GM21723 (cell line): ENCODE data around the gene ACO1.

ENCODE experiments used
- ATAC-seq: cut with Tn5 transposase; IDR thresholded peaks from one replicate; pipeline ENCODE4 v1.9.1; 2021; ENCODE audit warnings: mild to moderate bottlenecking, moderate library complexity; ENCODE audit not compliant: unreplicated experiment

ACO1 gene

DNA sequence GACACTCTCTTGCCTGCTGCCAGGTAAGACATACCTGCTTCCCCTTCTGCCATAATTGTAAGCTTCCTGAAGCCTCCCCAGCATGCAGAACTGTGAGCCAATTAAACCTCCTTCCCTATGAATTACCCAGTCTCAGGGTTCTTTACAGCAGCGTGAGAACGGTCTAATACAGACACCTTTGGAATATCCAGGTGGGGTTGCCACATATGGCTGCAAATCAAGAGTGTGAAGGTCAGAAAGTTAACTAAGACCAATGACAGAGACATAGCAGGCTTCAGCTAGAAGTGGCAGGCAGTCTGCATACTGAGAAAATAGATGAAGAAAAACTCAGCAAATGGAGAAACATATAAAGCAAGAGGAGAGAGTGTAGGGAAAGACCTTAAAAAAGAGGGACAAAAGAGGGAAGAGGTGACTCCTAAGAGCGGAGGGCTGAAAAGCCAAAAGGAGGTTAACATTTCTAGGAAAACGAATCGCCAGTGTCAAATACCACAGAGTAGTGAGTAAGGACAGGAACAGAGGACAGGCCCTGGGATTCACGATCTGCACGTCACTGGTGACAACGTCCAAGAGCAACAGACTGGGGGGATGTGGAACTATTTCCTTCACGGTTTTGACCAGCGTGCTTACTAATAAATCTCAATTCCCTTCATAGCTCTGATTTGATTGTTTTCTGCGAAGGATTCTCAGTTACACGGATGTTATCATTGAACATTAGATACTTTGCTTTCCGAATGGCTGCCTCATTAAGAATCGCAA is 1.7 kb upstream of the ACO1 start:
- no peak for ATAC-seq

DNA sequence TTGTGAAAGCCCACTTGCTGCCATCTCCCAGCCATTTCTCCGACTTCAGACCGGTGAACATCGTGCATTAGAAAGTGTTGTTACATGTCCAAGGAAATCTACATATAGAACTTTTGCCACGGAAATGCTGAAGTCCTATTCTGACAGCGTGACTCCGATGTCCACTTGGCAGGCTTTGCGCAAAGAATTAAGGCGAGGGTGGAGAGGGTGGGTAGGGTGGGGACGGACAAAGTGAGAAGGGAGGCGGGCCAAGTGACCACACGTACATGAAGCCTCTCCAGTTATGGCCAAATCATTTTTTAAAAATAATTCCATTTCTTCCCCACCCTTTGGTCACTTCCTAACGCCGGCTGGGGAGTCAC is 460 bp upstream of the ACO1 start:
- no peak for ATAC-seq

DNA sequence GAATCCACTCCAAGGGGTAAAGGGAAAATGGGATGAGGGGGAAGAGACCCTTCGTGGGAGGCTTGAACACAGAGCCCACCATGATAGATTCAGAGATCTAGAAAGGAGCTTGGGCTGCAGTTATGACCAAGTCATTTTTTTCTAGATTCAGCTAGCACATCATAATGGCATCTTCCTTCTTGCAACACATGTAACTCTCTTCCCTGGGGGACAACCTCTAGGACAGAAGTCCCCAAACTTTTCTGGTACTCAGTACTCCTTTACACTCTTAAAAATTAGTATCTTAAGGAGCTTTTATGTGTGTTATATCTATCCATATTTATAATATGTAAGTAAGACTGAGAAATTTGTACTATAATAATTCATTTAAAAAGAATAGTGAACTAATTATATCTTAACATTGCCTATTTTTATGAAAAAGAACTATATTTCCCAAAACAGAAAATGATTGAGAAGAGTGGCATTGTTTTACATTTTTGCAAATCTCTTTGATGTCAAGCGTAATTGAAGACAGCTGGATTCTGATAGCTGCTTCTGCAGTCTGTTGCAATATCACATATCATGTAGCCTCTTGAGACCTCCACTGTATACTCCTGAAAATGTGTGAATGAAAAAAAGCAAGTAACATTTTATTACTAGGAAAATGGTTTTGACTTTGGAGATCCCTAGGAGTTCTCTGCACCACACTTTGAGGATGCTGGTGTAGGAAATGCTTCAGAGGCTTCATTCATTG is 875 bp downstream of the ACO1 start:
- ATAC-seq, result no peak

DNA sequence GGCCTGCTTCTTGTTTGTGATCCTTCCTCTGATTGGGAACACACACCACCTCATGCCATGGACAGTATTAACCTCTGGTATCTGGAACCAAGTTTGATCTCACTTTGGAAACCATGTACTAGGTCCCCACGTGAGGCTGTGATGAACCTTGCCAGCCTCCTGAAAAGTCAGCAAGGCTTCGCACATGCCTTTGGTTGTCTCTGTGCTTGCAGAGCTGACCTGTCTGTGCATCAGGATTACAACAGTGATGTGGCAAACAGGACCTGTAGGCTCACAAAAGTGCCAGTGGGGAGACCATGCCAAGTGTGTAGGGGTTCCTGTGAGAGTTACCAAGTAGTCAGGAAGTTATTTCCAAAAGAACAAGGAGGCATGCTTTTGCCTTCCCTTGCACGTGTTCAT is 1.4 kb downstream of the ACO1 start:
- ATAC-seq, result no peak

DNA sequence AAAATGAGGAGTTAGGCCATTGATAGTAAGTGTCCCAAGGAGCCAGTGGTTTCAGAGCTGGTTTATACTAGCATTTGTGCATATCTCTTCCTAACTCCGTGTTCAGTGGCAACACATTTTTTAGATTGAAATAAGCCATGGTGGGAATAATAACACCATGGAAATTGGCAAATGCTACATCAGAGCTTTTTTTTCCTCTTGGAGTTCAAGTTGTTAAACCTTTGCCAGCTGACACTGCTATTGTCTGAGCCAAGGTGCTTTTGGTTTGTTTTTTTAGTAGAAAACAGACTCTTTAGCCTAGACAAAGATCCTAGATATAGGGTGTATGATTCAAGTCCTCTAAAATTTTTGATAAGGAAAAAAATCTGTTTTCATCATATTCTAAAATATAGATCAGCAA is 2.8 kb downstream of the ACO1 start:
- ATAC-seq, result no peak

DNA sequence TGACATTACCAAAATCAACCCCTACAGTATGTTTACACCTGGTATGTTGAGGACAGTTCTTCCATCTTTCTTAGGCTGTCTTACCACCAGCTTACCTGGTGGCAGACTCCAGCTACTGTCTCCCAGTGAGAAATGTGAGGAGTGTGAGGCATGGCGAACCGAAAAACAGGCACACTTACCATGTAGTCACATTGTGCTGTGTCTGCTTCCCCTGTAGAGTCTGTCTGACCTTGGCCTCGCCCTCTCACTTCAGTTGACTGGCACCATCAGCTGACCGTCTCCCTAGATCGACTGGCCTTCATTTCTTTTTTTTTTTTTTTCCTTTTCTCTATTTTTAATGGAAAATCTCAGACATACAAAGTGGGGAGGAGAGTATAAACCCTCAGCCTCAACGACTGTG is 4.9 kb downstream of the ACO1 start:
- ATAC-seq, result no peak

DNA sequence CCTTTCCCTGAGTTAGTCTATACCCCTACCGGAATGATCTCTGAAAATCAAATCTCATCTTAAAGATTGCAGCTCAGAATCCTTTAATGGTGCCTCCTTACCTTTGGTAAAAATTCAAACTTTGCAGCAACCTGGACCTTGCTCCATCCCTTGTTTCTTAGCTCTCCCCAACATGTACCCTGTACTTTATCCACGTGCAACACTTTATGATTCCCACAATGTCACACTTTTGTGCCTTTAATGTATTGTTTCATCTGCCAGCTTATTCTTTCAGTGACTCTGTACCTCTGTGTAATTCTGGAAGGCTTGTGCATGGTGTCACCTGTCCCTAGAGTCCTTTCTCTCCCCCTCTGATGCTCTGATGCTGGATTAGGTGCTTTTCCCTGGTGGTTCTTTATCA is 9.5 kb downstream of the ACO1 start:
- no peak for ATAC-seq

DNA sequence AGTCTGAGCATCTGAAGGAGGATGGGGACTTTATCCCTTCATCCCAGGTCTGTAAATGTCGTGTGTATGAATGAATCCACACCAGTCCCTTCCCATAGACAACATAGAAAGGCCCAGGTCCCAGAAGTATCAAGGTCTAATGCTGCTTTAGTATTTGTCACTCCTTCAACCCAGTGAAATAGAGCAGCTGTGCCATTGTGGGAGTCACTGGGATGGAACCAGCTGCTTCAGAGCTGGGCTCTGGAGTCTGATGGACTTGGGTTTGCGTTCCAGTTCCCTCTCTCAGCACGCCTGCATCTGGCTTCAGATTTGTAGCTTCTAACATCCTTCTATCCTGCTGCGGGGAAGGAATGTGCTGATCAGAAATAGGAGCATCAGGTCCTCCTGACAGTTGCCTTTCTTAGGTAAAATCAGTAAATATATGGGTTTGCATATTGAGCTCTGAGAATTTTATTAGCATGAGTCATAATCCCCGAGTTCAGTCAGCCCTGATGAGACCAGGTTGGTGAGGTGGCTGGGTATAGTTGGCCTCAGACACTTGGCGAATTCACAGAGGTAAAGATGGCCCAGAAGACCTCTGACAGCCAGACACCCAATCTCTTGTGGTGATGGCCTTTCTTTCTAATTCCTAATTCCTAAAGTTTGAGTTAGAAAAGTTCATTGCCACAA is 10.1 kb downstream of the ACO1 start:
- ATAC-seq, result no peak

DNA sequence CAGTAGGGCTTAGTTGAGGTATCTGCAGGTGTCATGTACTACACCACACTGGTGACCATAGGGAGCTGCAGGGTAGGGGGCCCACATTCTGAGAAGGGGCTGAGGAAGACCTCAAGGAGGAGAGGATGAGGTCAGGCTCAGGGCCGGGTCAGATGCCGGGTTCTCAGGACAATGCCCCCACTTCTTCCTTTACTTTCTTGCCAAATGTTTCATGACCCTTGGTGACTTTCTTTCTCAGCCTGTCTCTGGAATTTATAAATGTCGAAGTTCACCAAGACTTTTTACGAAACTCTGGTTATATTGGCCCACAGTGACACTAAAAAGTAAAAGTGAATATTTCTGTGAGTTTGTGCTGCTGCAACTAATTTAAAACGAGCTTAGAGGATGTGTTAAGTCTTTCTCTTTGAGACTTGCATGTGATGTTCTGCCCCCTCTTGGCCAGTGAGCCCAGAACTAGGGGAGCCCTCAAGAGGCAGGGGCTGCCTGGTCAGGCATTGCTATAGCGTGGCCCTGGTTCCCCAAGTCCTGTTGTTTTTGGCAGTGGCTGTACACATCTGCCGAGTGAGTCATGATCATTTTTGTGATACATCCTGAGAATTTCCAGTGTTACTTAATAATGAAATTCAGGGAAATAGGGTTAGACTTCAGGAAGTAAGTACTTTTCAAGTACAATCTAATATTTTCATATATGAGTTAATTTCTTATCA is 11.2 kb downstream of the ACO1 start:
- no peak for ATAC-seq

DNA sequence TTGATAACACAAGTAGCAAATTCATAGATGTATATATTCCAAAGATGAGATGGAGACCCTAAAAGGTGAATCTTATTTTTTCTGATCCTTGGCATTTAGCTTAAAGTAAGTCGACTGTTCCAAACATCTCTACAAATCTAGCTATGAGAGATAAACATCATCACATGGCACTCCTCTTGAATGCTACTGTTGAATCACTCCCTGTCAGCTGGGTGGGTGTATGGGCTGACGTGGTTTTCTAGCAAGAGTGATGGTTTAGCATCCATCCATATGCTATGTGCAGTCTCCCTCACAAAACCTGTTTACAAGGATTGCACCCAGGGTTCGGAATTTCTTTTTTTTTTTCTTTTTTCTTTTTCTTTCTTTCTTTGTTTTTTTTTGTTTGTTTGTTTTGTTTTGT is 13.8 kb downstream of the ACO1 start:
- ATAC-seq, result no peak

DNA sequence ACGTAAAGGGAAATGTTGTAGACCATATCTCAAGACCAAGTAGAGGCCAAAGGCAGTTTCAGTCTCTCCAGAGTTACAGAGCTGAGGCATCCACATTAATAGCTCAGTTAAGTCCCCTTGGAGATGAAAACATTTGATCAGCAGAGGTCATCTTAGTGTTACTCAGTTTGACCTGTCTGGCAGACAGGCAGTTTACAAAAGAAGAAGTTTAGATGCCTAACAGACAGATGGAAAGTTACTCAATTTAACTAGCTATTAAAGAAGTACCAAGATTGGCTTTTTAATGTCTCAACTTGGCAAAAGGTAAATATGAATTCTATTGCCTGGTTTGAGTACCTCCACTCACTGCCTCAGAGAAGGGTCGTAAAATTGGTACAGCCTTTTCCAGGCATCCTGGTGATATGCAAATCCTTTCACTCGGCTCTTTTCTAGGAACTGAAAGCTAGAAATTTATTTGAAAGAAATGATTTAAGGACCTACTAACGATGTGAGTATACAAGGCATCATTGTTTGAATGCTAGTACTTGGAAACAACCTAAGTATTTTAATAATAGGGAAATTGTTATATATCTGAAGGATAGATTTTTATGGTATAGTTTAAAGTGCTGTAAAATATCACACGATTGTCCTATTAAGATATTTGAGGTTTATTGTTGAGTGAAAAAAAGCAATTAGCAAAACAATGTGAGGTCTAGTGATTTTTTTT is 14.8 kb downstream of the ACO1 start:
- no peak for ATAC-seq

DNA sequence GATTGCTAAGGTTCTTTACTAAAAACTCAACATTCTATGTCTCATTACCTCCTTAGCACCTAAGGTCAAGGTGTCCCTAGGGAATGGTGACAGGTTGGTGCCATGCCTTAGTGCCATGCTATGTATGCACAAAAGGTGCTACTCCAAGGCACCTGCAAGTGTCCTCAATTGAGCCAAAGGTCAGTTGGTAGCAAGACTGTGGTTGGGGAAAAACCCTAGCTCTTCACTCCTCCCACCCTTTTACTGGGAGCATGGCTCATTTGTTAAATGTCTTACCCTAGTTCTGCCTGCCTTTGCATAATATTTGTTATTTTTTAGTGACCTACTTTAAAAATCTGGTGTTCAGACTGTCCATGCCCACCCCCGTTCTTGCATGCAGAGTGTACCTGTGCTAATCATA is 17.0 kb downstream of the ACO1 start:
- ATAC-seq, result no peak

DNA sequence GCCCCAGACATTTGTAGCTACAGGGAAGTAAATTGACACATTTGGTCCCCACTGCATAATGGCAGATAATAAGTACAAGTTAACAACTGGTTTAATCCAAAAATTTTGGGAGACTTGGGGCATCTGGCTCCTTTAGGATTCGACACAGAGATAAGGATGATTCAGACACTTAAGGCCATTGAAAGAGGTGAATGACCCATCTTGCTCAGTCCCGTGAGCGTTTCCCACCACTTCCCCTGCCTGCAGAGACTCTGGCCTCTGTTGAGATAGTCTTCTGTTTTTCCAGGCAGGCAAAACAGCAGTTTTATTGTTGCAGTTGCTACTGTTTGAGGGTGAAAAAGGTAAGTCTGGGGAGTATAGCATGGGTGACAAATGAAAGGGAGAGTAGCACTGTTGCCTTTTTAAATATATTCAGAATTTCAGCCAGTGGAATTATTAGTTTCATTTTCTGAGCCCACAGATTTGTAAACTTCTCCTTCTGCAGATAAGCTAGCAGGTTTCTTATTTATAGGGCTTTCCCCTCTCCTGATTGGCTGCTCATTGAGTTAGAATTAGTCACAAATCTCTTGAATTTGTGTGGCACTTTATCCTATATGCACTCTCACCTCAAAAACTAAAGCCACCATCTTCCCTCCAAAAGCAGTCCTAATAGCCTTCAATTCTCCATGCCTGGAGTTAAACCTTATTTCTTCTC is 19.3 kb downstream of the ACO1 start:
- no peak for ATAC-seq

DNA sequence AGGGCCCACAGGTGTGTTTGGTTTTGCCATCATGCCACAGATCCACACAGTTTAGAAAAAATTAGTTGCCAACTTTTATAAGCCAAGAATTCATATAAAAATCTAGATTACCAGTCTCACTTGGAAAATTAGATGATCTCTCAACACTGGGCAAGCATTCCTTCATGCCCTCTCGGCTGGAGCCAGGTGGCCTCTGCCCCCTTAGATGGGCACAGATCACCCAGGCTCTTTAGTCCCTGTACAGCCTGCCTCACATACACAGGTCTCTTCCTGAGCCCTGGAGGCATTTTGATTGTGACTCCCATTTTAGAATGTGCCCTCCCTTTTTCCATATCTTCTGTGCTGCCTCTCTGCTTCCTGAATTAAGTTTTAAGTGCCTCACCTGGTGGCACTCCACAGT is 20.0 kb downstream of the ACO1 start:
- ATAC-seq, result no peak

DNA sequence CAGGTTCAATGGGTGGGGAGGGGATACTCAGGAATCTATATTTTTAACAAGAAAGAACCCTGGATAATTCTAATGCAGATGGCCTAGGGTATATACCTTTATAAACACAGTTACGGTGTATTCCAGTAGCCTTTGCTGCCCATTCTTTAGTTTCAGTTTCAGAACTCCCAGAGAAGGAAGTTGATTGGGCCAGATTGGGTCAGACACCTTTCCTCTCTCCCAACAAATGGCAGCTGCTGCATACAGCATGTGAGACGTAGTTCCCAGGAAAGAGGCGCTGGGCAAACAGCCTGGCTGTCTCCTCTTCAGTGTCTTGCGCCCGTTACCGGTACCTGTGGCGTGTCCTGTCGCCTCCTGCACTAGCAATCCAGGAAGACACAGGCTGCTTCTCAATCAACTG is 20.4 kb downstream of the ACO1 start:
- ATAC-seq, result no peak

DNA sequence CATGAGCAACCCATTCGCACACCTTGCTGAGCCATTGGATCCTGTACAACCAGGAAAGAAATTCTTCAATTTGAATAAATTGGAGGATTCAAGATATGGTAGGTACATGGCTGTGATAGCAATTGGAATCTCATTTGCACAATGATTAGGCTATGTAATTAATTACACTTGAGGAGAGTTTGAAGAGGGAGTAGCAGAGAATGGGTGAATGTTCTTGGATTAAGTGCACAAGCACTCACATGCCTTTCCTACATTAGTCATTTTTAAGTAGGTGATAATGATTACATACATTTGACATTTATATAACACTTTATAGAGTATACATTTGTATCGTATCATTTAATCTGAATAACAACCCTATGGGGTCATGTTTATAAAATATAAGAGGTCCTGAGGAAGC is 21.1 kb downstream of the ACO1 start:
- ATAC-seq, result no peak

DNA sequence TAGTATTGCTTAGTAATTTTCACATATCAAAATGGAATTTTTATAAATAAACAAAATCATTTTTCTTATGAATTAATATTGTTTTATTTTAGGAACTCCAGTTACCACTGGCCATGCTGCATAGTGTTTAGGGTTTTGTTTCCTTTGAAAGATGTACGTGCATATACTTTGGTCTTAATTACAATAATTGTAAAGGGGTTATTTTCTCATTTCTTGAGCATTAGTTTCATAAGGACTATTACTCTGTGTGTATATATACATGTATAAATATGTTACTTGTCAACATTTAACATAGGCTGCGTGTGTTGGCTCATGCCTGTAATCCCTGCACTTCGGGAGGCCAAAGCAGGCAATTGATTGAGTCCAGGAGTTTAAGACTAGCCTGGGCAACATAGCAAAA is 21.6 kb downstream of the ACO1 start:
- ATAC-seq, result no peak

DNA sequence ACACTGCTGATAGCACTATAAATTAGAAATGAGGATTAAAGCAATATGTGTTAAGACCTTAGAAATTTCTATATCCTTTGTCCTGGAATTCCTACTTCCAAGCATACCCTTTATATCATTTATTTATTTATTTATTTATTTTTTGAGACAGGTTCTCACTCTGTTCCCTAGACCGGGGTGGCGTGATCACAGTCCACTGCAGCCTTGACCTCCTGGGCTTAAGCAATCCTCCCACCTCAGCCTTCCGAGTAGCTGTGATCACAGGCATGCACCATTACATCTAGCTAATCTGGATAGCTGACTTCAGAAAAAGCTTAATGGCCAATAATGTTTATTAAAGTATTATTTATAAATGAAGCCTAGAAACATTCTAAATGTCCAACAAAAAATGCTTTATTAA is 27.3 kb downstream of the ACO1 start:
- ATAC-seq, result no peak

DNA sequence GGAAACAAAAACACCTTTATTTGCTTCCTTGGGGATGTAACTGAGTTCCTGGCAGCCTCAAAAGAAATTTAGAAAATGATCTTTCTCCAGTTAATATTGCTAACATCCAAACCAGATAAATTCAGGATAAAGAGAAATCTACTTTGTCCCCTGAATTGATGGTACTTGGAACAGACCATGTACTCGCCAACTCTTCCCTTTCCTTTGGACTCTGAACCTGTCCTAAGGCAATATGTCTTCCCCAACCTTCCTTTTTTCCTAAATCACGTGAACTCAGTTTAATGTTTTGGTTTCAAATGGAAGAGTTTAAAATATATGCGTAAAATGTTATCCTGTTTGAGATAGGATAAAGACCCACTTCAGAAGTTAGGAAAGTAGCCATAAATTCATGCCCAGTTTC is 28.0 kb downstream of the ACO1 start:
- ATAC-seq, result no peak

DNA sequence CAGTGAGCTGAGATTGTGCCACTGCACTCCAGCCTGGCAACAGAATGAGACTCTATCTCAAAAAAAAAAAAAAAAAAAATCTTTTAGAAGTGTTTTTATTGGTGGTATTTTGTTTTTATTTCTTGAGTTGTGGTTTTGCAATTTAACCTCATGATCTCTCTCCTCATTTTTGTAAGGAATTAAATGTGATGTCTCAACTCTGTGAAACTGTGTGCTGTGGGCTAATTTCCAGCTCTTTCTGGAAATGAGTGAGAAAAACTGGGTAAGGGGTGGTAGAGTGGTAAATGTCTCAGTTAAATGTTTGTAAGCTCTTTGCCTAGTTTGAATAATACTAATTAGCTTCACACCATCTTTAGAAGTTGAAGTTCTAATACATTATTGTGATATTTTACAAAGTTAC is 29.0 kb downstream of the ACO1 start:
- ATAC-seq, result no peak
